OCI-LY3 (cell line): ENCODE data around the gene SSTR5.

Experiments used
- EZH2phosphoT487 ChIP-seq: fragments of 200-600 bp; shearing (Covaris generic); IDR thresholded peaks from 2 replicates; pipeline ENCODE4 v1.6.1; 2018; ENCODE audit warnings: antibody characterized with exemption, mixed run types, low read depth
- TF ChIP-seq, protein P1 (sequence below): fragments of 200-600, 300-600 bp; sonication (generic); IDR thresholded peaks from 2 replicates; pipeline ENCODE4 v1.5.1; 2014; ENCODE audit warnings: antibody characterized with exemption, low read length, low read depth

GRCh38 chr16:1081734-1082265 is 9.3 kb downstream of the SSTR5 start:
- TF ChIP-seq, protein P1, sequence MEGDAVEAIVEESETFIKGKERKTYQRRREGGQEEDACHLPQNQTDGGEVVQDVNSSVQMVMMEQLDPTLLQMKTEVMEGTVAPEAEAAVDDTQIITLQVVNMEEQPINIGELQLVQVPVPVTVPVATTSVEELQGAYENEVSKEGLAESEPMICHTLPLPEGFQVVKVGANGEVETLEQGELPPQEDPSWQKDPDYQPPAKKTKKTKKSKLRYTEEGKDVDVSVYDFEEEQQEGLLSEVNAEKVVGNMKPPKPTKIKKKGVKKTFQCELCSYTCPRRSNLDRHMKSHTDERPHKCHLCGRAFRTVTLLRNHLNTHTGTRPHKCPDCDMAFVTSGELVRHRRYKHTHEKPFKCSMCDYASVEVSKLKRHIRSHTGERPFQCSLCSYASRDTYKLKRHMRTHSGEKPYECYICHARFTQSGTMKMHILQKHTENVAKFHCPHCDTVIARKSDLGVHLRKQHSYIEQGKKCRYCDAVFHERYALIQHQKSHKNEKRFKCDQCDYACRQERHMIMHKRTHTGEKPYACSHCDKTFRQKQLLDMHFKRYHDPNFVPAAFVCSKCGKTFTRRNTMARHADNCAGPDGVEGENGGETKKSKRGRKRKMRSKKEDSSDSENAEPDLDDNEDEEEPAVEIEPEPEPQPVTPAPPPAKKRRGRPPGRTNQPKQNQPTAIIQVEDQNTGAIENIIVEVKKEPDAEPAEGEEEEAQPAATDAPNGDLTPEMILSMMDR = no peak
- TF ChIP-seq EZH2phosphoT487 = no peak
